Karpas-422 (cell line): ENCODE results near the gene PLPP3. TPM values are rescaled to one million over a fixed set of nuclear protein-coding genes. Genes with fewer than 3 reads are reported as not detected.
"Not testable (repeated sequence)": the region's sequence is repeated elsewhere in the genome, so short reads cannot be mapped to it uniquely, and the experiment has no call there.

ENCODE experiments used
- DNase-seq: peaks from one replicate; pipeline ENCODE4 v3.0.0-alpha.2; 2015
- H2AFZ ChIP-seq: fragments of 200-600 bp; sonication (generic); 2 replicates; pipeline ENCODE4 v1.6.1; 2014; ENCODE audit warnings: antibody characterized with exemption, low read length, mixed read lengths
- H3K27ac ChIP-seq: fragments of 200-600 bp; sonication (generic); 2 replicates; pipeline ENCODE4 v1.5.1; 2014; ENCODE audit warnings: mild to moderate bottlenecking, low read length, moderate library complexity
- H3K27me3 ChIP-seq: fragments of 200-600 bp; sonication (generic); 2 replicates; pipeline ENCODE4 v1.6.1; 2014; ENCODE audit warnings: low read length, mixed read lengths
- H3K36me3 ChIP-seq: fragments of 200-600 bp; sonication (generic); 2 replicates; pipeline ENCODE4 v1.6.1; 2014; ENCODE audit warnings: low read length, mixed read lengths; ENCODE audit not compliant: insufficient read depth
- H3K4me1 ChIP-seq: fragments of 200-600 bp; sonication (generic); 2 replicates; pipeline ENCODE4 v1.6.1; 2014; ENCODE audit warnings: mild to moderate bottlenecking, low read length, mixed read lengths
- H3K4me2 ChIP-seq: fragments of 200-600 bp; sonication (generic); 2 replicates; pipeline ENCODE4 v1.6.1; 2014; ENCODE audit warnings: low read length, low read depth, mild to moderate bottlenecking; ENCODE audit not compliant: poor library complexity, severe bottlenecking
- H3K4me3 ChIP-seq: fragments of 200-600 bp; sonication (generic); 2 replicates; pipeline ENCODE4 v1.5.1; 2014; ENCODE audit warnings: mild to moderate bottlenecking, antibody characterized with exemption, low read length, mixed read lengths
- H3K79me2 ChIP-seq: fragments of 200-600 bp; sonication (generic); 2 replicates; pipeline ENCODE4 v1.6.1; 2014; ENCODE audit warnings: mild to moderate bottlenecking, low read length, mixed read lengths
- H3K9ac ChIP-seq: fragments of 200-600 bp; sonication (generic); 2 replicates; pipeline ENCODE4 v1.6.0; 2014; ENCODE audit warnings: low read length
- H3K9me2 ChIP-seq: fragments of 200-600 bp; sonication (generic), shearing (Covaris generic); replicated peaks from 2 replicates; pipeline ENCODE4 v1.6.0; 2014; ENCODE audit warnings: mild to moderate bottlenecking, low read length, moderate library complexity; ENCODE audit not compliant: insufficient read depth
- H3K9me3 ChIP-seq: fragments of 300-700, 200-600 bp; sonication (generic); 2 replicates; pipeline ENCODE4 v1.6.1; 2014; ENCODE audit warnings: low read length, mixed read lengths
- H4K20me1 ChIP-seq: fragments of 200-600 bp; sonication (generic); 2 replicates; pipeline ENCODE4 v1.6.1; 2014; ENCODE audit warnings: mild to moderate bottlenecking, antibody characterized with exemption, low read length, low read depth; ENCODE audit not compliant: insufficient read depth
- total RNA-seq: library from RNA; depleted of rRNA; stranded (reverse); fragments of >200 nt; shearing (Covaris generic); gene quantifications from 2 replicates; pipeline ENCODE4 v1.2.3, GENCODE V29; 2014; ENCODE audit warnings: low replicate concordance

Gene PLPP3
- total RNA-seq, 1 experiment from 2014 or later, result 11.3 TPM

DNA sequence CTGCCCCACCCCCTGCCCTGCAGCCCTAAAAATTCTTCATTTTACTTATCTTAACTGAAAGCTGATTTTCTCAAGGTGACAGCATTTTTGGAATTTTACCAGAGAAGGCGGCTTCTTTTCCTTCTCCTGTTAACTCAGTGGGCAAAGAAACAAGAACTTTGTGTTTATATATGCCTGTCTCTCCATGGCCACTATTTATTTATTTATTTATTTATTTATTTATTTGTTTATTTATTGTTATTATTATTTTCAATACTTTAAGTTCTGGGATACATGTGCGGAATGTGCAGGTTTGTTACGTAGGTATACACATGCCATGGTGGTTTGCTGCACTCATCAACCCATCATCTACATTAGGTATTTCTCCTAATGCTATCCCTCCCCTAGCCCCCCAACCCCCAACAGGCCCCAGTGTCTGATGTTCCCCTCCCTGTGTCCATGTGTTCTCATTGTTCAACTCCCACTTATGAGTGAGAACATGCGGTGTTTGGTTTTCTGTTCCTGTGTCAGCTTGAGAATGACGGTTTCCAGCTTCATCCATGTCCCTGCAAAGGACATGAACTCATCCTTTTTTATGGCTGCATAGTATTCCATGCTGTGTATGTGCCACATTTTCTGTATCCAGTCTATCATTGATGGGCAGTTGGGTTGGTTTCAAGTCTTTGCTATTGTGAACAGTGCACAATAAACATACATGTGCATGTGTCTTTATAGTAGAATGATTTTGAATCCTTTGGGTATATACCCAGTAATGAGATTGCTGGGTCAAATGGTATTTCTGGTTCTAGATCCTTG is 16.2 kb upstream of the PLPP3 start:
- not testable (repeated sequence) for DNase-seq, H3K27ac ChIP-seq, H3K9ac ChIP-seq, H3K79me2 ChIP-seq, H3K4me1 ChIP-seq, H3K9me2 ChIP-seq, H3K27me3 ChIP-seq, H3K4me2 ChIP-seq, H2AFZ ChIP-seq, H4K20me1 ChIP-seq, H3K9me3 ChIP-seq, H3K4me3 ChIP-seq, H3K36me3 ChIP-seq

DNA sequence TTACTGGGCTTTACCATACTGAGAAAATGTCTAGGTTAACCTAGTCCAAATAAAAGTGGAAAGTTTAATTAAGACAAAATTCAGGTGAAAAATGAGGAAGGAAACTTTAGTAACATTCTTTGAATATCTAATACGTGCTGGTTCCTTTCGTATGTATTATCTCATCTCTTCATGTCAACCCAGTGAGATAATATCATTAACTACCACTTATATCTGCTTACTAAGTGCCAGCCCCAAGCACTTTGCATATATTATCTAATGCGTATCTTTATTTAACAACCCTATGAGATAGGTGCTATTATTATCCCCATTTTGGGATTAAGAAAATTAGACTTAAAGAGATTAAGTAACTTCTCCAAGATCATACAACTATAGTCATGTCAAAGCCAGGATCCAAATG is 12.5 kb upstream of the PLPP3 start:
- H2AFZ ChIP-seq, result no peak overlapping the region
- no peak overlapping the region for H3K4me2 ChIP-seq
- H3K4me3 ChIP-seq, result no peak overlapping the region
- H3K36me3 ChIP-seq, result no peaks in the 10 kb centered on the region
- no peaks in the 10 kb centered on the region for H3K9me2 ChIP-seq
- no peak for DNase-seq
- no peaks in the 10 kb centered on the region for H3K9me3 ChIP-seq
- no peaks in the 10 kb centered on the region for H3K79me2 ChIP-seq
- no peak overlapping the region for H3K27ac ChIP-seq
- no peak overlapping the region for H3K9ac ChIP-seq
- H4K20me1 ChIP-seq, result no peaks in the 10 kb centered on the region
- no peaks in the 10 kb centered on the region for H3K4me1 ChIP-seq
- H3K27me3 ChIP-seq, result no peaks in the 10 kb centered on the region

DNA sequence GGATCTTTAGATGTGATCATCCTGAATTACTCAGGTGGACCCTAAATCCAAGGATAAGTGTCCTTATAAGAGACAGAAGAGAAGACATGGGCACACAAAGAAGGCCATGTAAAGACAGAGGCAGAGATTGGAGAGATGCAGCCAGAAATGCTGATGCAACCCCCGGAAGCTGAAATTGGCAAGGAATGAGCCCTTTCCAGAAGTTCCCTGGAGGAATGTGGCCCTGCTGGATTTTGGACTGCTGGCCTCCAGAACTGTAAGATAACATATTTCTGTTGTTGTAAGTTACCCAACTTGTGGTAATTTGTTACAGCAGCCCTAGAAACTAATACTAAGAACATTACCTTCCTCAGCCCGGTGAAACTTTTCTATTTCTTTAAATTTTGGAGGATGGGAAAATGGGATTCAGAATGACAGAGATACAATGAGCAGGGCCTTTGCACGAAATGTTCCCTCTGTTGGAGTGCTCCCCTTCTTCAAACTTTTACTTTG is 11.2 kb upstream of the PLPP3 start:
- Histone ChIP-seq H3K4me3 (no peak overlapping the region), H3K27me3 (no peaks in the 10 kb centered on the region), H3K79me2 (no peaks in the 10 kb centered on the region), H3K9me3 (no peaks in the 10 kb centered on the region), H3K9ac (no peak overlapping the region), H4K20me1 (no peaks in the 10 kb centered on the region), H3K36me3 (no peaks in the 10 kb centered on the region), H3K4me1 (no peaks in the 10 kb centered on the region), H3K4me2 (no peak overlapping the region), H2AFZ (no peak overlapping the region), H3K9me2 (no peaks in the 10 kb centered on the region), H3K27ac (no peak overlapping the region)
- no peak for DNase-seq

DNA sequence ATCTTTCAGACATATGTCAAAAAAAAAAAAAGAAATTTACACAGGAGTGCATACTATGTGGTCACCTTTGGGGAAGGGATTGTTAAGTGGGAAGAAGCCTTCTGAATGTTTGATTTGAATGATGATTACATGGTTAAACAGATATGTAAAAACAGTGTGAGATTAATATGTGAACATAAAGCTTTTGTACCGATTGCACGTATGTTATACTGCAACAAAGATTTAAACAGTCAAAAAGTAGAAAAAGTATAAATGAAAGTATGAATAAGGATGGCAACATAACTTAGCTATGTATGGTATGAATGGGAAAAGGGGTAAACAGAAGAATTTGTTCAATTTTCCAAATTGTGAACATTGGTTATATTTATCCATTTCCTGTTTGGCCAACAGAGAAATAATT is 10.0 kb upstream of the PLPP3 start:
- Histone ChIP-seq H3K79me2 (no peaks in the 10 kb centered on the region), H3K9me3 (no peaks in the 10 kb centered on the region), H3K27me3 (no peaks in the 10 kb centered on the region), H3K9ac (no peak overlapping the region), H3K36me3 (no peaks in the 10 kb centered on the region), H3K9me2 (no peaks in the 10 kb centered on the region), H3K4me1 (no peaks in the 10 kb centered on the region), H2AFZ (no peak overlapping the region), H4K20me1 (no peaks in the 10 kb centered on the region), H3K4me3 (no peak overlapping the region), H3K27ac (no peak overlapping the region), H3K4me2 (no peak overlapping the region)
- no peak for DNase-seq

DNA sequence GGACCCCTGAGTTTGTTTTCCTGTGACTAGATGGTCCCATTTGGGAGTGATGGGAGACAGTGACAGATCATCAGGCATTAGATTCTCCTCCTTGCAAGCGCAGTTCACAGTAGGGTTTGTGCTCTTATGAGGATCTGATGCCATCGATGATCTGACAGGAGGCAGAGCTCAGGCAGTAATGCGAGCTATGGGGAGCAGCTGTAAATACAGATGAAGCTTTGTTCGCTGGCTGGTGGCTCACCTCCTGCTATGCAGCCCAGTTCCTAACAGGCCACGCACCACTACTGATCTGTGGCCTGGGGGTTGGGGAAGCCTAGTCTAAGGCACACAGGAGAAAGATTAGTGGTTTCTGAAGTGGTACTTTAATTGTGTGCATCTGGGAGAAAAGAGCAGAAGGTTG is 7.1 kb upstream of the PLPP3 start:
- H3K27me3 ChIP-seq, result no peaks in the 10 kb centered on the region
- no peak overlapping the region for H3K4me2 ChIP-seq
- H3K27ac ChIP-seq, result no peak overlapping the region
- no peaks in the 10 kb centered on the region for H3K9me2 ChIP-seq
- H3K4me3 ChIP-seq, result no peak overlapping the region
- H3K9ac ChIP-seq, result no peak overlapping the region
- no peaks in the 10 kb centered on the region for H4K20me1 ChIP-seq
- H3K9me3 ChIP-seq, result no peaks in the 10 kb centered on the region
- H3K36me3 ChIP-seq, result no peaks in the 10 kb centered on the region
- H2AFZ ChIP-seq, result no peak overlapping the region
- no peaks in the 10 kb centered on the region for H3K4me1 ChIP-seq
- no peaks in the 10 kb centered on the region for H3K79me2 ChIP-seq
- no peak for DNase-seq

DNA sequence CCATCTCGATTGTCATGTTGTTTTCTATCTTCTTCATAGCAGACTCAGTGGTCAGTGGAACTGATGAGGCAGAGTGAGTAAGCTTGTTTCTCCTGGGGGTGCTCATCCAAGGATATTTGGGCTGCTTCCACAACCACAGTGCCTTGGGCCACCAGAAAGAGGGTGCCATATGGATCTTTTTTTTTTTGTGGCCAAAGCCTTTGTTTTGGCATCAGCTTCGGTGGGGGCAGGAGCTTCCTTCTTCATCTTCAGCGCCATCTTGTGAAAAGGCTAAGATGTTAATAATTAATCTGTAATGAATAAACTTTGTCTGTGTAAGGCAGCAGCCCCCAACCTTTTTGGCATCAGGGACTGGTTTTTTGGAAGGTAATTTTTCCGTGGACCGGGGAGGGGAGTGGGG is 6.6 kb upstream of the PLPP3 start:
- Histone ChIP-seq H3K4me3 (no peak overlapping the region), H3K4me1 (no peaks in the 10 kb centered on the region), H3K9ac (no peak overlapping the region), H3K27me3 (no peaks in the 10 kb centered on the region), H3K36me3 (no peaks in the 10 kb centered on the region), H4K20me1 (no peaks in the 10 kb centered on the region), H3K9me2 (no peaks in the 10 kb centered on the region), H2AFZ (no peak overlapping the region), H3K27ac (no peak overlapping the region), H3K4me2 (no peak overlapping the region), H3K9me3 (no peaks in the 10 kb centered on the region), H3K79me2 (no peaks in the 10 kb centered on the region)
- DNase-seq, result peak; percentile 49

DNA sequence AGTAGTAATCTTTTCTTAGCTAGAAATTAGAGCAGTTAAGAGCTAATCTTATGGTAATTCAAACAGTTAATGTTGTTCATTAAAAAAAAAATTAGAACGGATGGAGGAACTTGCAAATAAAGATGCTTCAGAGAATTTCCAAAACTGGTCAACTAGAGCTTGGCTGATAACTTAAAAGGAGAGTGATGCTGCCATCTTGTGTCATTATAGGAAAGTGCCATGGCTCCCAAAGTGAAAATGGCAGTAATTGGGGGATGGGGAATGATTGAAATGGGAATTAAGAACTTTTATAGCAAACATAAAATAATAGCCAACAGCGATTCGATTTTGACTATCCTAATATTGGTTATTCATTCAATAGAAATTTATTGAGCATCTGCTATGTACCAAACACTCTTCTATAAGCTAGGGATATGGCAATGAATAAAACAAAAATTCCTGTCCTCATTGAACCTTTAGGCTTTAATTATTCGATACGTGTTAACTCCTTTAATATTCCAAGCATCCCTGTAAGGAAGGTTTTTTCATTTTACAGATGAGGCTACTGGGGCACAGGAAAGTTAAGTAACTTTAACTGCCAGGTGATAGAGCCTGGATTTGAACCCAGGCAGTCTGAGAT is 5.7 kb upstream of the PLPP3 start:
- Histone ChIP-seq H3K4me3 (no peak overlapping the region), H3K9ac (no peak overlapping the region), H3K4me1 (no peaks in the 10 kb centered on the region), H3K36me3 (no peaks in the 10 kb centered on the region), H3K27me3 (no peaks in the 10 kb centered on the region), H2AFZ (no peak overlapping the region), H3K4me2 (no peak overlapping the region), H3K9me3 (no peaks in the 10 kb centered on the region), H3K27ac (no peak overlapping the region), H4K20me1 (no peaks in the 10 kb centered on the region), H3K9me2 (no peaks in the 10 kb centered on the region), H3K79me2 (no peaks in the 10 kb centered on the region)
- peak; percentile 80 for DNase-seq

DNA sequence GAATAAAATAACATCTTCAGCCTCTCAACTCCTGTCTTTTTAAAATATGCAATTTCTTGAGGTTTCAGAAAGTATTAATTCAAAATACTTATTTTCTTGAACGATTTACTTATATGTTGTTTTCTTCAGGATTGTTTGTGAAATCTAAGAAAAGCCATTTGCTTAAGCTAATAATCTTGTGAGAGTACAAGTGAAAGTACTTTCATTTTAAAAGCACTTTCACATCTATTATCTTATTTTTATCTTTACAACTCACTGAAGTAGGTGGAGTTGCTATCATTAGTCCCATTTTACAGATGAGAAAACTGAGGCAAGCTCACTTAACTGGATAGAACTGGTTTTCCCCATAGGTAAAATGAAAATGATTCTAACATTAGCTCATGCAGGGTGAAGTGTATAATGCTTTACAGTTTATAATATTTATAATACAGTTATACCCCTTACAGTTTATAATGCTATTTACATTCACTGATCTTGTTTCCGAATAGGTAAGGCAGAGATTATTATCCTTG is 4.7 kb upstream of the PLPP3 start:
- no peak overlapping the region for H3K4me2 ChIP-seq
- no peaks in the 10 kb centered on the region for H4K20me1 ChIP-seq
- no peaks in the 10 kb centered on the region for H3K36me3 ChIP-seq
- H3K9me3 ChIP-seq, result no peaks in the 10 kb centered on the region
- no peak overlapping the region for H3K27ac ChIP-seq
- H3K4me1 ChIP-seq, result peaks cover 5% of the 10 kb centered on the region; the same call in 1 of the 2 replicates
- no peaks in the 10 kb centered on the region for H3K9me2 ChIP-seq
- no peak for DNase-seq
- H3K4me3 ChIP-seq, result no peak overlapping the region
- no peak overlapping the region for H2AFZ ChIP-seq
- H3K27me3 ChIP-seq, result no peaks in the 10 kb centered on the region
- H3K9ac ChIP-seq, result no peak overlapping the region
- no peaks in the 10 kb centered on the region for H3K79me2 ChIP-seq
